Measurements from ENCODE around the gene HGF. TPM values are rescaled to one million over a fixed set of nuclear protein-coding genes. Genes with fewer than 3 reads are reported as not detected.
A peak's percentile ranks its signal among the peaks of the same experiment; 100 is the strongest.

HGF gene
- total and polyA plus RNA-seq, 10 of the 15 experiments (the other 5 are each of a cell fraction or from before 2014, with no cell fraction given), result 0.10 to 1.7 (median 0.99) TPM

GRCh38 chr7:81776948-81777630 lies 7.2 kb upstream of the HGF start (continued):
- TF ChIP-seq TAF1 (IDR thresholded peaks at IDR 0.05; ENCODE audit: borderline replicate concordance, low read depth, low read length), result no peak
- TF ChIP-seq EZH2 (IDR thresholded peaks at IDR 0.05; ENCODE audit: borderline replicate concordance, control insufficient read depth, low read depth, low read length), result no peak
- TF ChIP-seq MXI1 (IDR thresholded peaks at IDR 0.05; ENCODE audit: low read depth, low read length), result no peak
- TF ChIP-seq KDM1A (IDR thresholded peaks at IDR 0.05; ENCODE audit: borderline replicate concordance), result no peak
- TF ChIP-seq RCOR1 (conservative IDR thresholded peaks at IDR 0.05; ENCODE audit: low read depth, low read length), result no peak
- TF ChIP-seq EP300 (IDR thresholded peaks at IDR 0.05; ENCODE audit: borderline replicate concordance in 1 of 2, control insufficient read depth in 1 of 2, low read depth in 2 of 2, low read length in 2 of 2), result no peak
- no peak for TF ChIP-seq BACH1 (IDR thresholded peaks at IDR 0.05; ENCODE audit: borderline replicate concordance)
- TF ChIP-seq EGR1 (IDR thresholded peaks at IDR 0.05; ENCODE audit: borderline replicate concordance in 1 of 2, low read depth in 2 of 2, low read length in 2 of 2), result no peak
- TF ChIP-seq POLR2AphosphoS5 (IDR thresholded peaks at IDR 0.05; ENCODE audit: low read length), result no peak

- ATAC-seq, result no peak
- ChIA-PET RAD21 (ENCODE audit: unreplicated experiment) (interaction anchor here (1.2 kb wide), 1 partner anchor 272 kb away, joined by 3 read pairs; no protein-coding TSS in a partner anchor), CTCF (interaction anchor here (0.6 to 1.1 kb wide), 3 partner anchors 24 to 277 kb away, joined by 3 read pairs; no protein-coding TSS in a partner anchor), POLR2A (no interaction called here), SMC1A (ENCODE audit: uncharacterized antibody, unreplicated experiment) (interaction anchor here (0.9 to 1.5 kb wide), 7 partner anchors 12 to 293 kb away, joined by 3 to 4 read pairs (median 3); no protein-coding TSS in a partner anchor)
- FAIRE-seq, result no peak
- no TSS peak for BruUV-seq (replicated peaks)
- no peaks in the 10 kb centered on the region for H3K79me2 ChIP-seq (ENCODE audit: control insufficient read depth, insufficient read depth, low read length)
- intact Hi-C loops (cut with micrococcal nuclease; ENCODE audit: unreplicated experiment), result no loop called here
- H3K4me3 ChIP-seq, result no peak overlapping the region
- peak overlapping the region; percentile 63; the same call in 1 of the 2 replicates for H2AFZ ChIP-seq (ENCODE audit: control insufficient read depth, low read depth, low read length)
- no peaks in the 10 kb centered on the region for H3K27me3 ChIP-seq (replicated peaks in 1 of 2; ENCODE audit: control insufficient read depth in 2 of 2, insufficient read depth in 2 of 2, low read length in 1 of 2)
- no peak overlapping the region for H3K27ac ChIP-seq (ENCODE audit: control insufficient read depth, insufficient read depth)
- DNase-seq (ENCODE audit: low read depth, low spot score), result no peak
- no peaks in the 10 kb centered on the region for H3K9me3 ChIP-seq (replicated peaks; ENCODE audit: control insufficient read depth, insufficient read depth, low read length)
- no peaks in the 10 kb centered on the region for H4K20me1 ChIP-seq (ENCODE audit: control insufficient read depth, insufficient read depth)
- H3K9ac ChIP-seq (ENCODE audit: control insufficient read depth, insufficient read depth, low read length), result no peak overlapping the region
- 0% methylated on average over 1 of the region's 1 CpG for WGBS (ENCODE audit: insufficient coverage, insufficient replicate concordance, low lambda C conversion rate, missing lambda C conversion rate)
- no peak overlapping the region for H3K4me2 ChIP-seq (ENCODE audit: control insufficient read depth, insufficient read depth)
- TF ChIP-seq SIX5 (IDR thresholded peaks at IDR 0.05; ENCODE audit: low read depth, low read length, severe bottlenecking) (no peak), RUNX3 (IDR thresholded peaks at IDR 0.05; ENCODE audit: low read length) (peak; percentile 25; the same call in 1 of the 2 replicates)
- in situ Hi-C loops (cut with MboI), result no loop called here
- H3K4me1 ChIP-seq (ENCODE audit: control insufficient read depth, insufficient read depth, low read length), result no peaks in the 10 kb centered on the region
- no peaks in the 10 kb centered on the region for H3K36me3 ChIP-seq (ENCODE audit: control insufficient read depth in 2 of 2, insufficient read depth in 2 of 2, low read length in 1 of 2)
Observed at GRCh38 chr7:81776161-81776560, 6.3 kb upstream of the HGF start.

All from GM12878 (cell line).